ENCODE data around the gene NKX1-1.

- TF ChIP-seq CTCF (IDR thresholded peaks at IDR 0.05), result no peak
- no peak for TF ChIP-seq POLR2A (IDR thresholded peaks at IDR 0.05)
Measured at GRCh38 chr4:1405254-1405635, 997 bp downstream of the NKX1-1 start.
